ENCODE data around the gene CAMK1D.
"Not testable (repeated sequence)": the region's sequence is repeated elsewhere in the genome, so short reads cannot be mapped to it uniquely, and the experiment has no call there.

Gene CAMK1D

GRCh38 chr10:12321641-12322040 lies 27.7 kb upstream of the CAMK1D start:
- no peak for TF ChIP-seq CTCF (conservative IDR thresholded peaks at IDR 0.05; ENCODE audit: low read depth, low read length)
- DNase-seq (ENCODE audit: low read depth) = no peak
- no peak overlapping the region for H3K4me3 ChIP-seq (ENCODE audit: low read length)

GRCh38 chr10:12322583-12323131 lies 26.7 kb upstream of the CAMK1D start:
- H3K4me3 ChIP-seq (ENCODE audit: low read length) = no peak overlapping the region
- no peak for DNase-seq (ENCODE audit: low read depth)
- TF ChIP-seq CTCF (conservative IDR thresholded peaks at IDR 0.05; ENCODE audit: low read depth, low read length) = no peak

GRCh38 chr10:12324530-12324929 lies 24.8 kb upstream of the CAMK1D start:
- no peak for TF ChIP-seq CTCF (conservative IDR thresholded peaks at IDR 0.05; ENCODE audit: low read depth, low read length)
- no peak for DNase-seq (ENCODE audit: low read depth)
- H3K4me3 ChIP-seq (ENCODE audit: low read length) = no peak overlapping the region

GRCh38 chr10:12327074-12327473 lies 22.3 kb upstream of the CAMK1D start:
- H3K4me3 ChIP-seq (ENCODE audit: low read length) = no peak overlapping the region
- DNase-seq (ENCODE audit: low read depth) = no peak
- TF ChIP-seq CTCF (conservative IDR thresholded peaks at IDR 0.05; ENCODE audit: low read depth, low read length) = no peak

GRCh38 chr10:12327476-12327875 lies 21.9 kb upstream of the CAMK1D start:
- no peak for TF ChIP-seq CTCF (conservative IDR thresholded peaks at IDR 0.05; ENCODE audit: low read depth, low read length)
- H3K4me3 ChIP-seq (ENCODE audit: low read length) = no peak overlapping the region
- DNase-seq (ENCODE audit: low read depth) = no peak

- not testable (repeated sequence) for H3K4me3 ChIP-seq (ENCODE audit: low read length); DNase-seq (ENCODE audit: low read depth)
Measured at GRCh38 chr10:12328312-12328711, 21.0 kb upstream of the CAMK1D start.

- H3K4me3 ChIP-seq (ENCODE audit: low read length) = no peak overlapping the region
- DNase-seq (ENCODE audit: low read depth) = no peak
Measured at GRCh38 chr10:12332572-12333379, 16.6 kb upstream of the CAMK1D start.

More at GRCh38 chr10:12332572-12333379, 16.6 kb upstream of the CAMK1D start:
- no peak for TF ChIP-seq CTCF (conservative IDR thresholded peaks at IDR 0.05; ENCODE audit: low read depth, low read length)
